ENCODE results near the gene CIRBP. TPM values are rescaled to one million over a fixed set of nuclear protein-coding genes. Genes with fewer than 3 reads are reported as not detected.

Gene CIRBP
- total RNA-seq, 1 donor from 2014 or later, result 399 TPM

DNA sequence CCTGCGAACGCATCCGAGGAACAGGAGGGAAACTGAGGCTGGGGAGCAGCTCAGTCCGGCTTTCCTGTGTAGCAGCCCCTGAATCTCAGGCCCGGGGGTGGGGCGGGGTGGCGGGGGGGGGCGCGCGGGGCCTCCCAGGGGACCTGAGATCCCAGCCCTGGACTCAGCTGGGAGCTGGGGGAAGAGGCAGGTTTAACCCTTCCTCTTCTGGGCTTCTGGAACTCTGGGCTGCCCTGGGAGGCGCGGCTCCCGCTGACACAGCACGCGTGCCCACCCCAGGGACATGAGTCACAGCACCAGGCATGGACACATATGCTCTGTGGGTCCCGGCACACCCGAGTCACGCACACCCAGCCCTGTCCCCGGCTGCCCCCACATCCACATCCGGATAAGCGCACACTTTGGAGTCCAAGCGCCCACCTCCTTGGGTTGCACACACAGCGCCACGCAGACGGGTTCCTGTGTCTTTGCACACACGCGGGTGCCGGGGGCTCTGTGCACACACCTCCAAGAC, 3.5 kb upstream of the CIRBP start:
- ATAC-seq (ENCODE audit: low read depth) (peak; percentile 1), DNase-seq (peak; percentile 64)
- Mint-ChIP-seq H3K4me3 (peak overlapping the region; percentile 78), H3K27me3 (no peaks in the 10 kb centered on the region), H3K27ac (peak overlapping the region; percentile 94), H3K9me3 (no peaks in the 10 kb centered on the region), H3K36me3 (ENCODE audit: low read depth) (peaks cover 12% of the 10 kb centered on the region), H3K4me1 (peaks cover 76% of the 10 kb centered on the region)
- ChIA-PET CTCF (interaction anchor here (1.1 to 9.8 kb wide), 3 partner anchors 9 to 23 kb away, joined by 3 to 540 read pairs (median 4); partner anchors contain the start of gene ATP5F1D), POLR2A (interaction anchor here (0.6 to 11.5 kb wide), 8 partner anchors 8 to 810 kb away, joined by 3 to 824 read pairs (median 22); partner anchors contain the start of genes ATP5F1D, CBARP and FAM174C)
- intact Hi-C loops (cut with micrococcal nuclease), result loop anchor here (1.0 kb wide), 2 partner anchors 17 to 21 kb away; partner anchors contain the start of gene MIDN
- TF ChIP-seq, protein P1, sequence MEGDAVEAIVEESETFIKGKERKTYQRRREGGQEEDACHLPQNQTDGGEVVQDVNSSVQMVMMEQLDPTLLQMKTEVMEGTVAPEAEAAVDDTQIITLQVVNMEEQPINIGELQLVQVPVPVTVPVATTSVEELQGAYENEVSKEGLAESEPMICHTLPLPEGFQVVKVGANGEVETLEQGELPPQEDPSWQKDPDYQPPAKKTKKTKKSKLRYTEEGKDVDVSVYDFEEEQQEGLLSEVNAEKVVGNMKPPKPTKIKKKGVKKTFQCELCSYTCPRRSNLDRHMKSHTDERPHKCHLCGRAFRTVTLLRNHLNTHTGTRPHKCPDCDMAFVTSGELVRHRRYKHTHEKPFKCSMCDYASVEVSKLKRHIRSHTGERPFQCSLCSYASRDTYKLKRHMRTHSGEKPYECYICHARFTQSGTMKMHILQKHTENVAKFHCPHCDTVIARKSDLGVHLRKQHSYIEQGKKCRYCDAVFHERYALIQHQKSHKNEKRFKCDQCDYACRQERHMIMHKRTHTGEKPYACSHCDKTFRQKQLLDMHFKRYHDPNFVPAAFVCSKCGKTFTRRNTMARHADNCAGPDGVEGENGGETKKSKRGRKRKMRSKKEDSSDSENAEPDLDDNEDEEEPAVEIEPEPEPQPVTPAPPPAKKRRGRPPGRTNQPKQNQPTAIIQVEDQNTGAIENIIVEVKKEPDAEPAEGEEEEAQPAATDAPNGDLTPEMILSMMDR (IDR thresholded peaks at IDR 0.05), result no peak

DNA sequence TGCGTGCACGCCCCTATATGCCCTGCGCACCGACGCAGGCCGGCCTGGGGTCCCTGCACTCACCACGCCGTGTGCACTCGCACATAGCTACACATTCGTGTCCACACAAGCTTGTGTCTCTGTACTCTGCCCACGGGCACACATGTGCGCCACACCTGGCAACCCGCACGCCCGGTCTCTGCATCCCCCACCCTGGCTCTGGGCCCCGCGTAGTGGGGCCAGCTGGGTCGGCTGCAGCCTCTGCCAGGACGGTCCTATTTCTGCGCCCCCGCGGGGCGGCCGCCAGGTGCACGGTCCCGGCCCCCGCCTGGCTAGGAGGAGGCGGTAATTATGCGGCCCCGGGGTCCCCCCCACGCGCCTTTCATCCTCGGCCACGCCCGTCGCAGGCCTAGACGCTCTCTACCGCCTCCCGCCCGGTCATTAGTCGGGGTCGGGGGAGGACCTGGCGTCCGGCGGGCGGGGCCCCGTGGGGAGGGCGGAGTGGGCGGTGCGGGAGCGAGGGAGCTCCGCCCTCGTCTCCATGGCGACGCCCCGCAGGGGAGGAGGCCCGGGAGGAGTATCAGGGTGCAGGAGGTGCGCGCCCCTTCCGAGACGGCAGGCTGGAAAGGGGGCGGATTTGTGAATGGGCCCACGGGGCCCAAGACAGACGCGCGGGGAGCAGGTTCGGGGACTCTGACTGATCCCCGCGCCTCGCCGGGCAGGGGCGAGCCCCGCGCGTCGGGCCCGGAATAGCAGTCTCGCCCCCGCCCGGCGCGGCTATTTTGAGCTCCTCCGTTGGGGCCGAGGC, 2.8 kb upstream of the CIRBP start:
- ChIA-PET POLR2A (interaction anchor here (0.6 to 11.5 kb wide), 9 partner anchors 7 to 348 kb away, joined by 3 to 824 read pairs (median 16); partner anchors contain the start of genes ATP5F1D, CBARP and FAM174C), CTCF (interaction anchor here (1.0 to 9.8 kb wide), 9 partner anchors 9 to 200 kb away, joined by 3 to 540 read pairs (median 4); partner anchors contain the start of genes ATP5F1D and FAM174C)
- TF ChIP-seq, protein P1 (IDR thresholded peaks at IDR 0.05), result no peak
- H3K36me3 Mint-ChIP-seq (ENCODE audit: low read depth), result peaks cover 18% of the 10 kb centered on the region
- H3K4me1 Mint-ChIP-seq, result peaks cover 80% of the 10 kb centered on the region
- no peaks in the 10 kb centered on the region for H3K27me3 Mint-ChIP-seq
- no peaks in the 10 kb centered on the region for H3K9me3 Mint-ChIP-seq
- DNase-seq (peak; percentile 90), ATAC-seq (ENCODE audit: low read depth) (peak; percentile 22)
- peak overlapping the region; percentile 94 for H3K27ac Mint-ChIP-seq
- peak overlapping the region; percentile 72 for H3K4me3 Mint-ChIP-seq
- intact Hi-C loops (cut with micrococcal nuclease), result loop anchor here (1.0 kb wide), 2 partner anchors 18 to 22 kb away; partner anchors contain the start of gene MIDN

DNA sequence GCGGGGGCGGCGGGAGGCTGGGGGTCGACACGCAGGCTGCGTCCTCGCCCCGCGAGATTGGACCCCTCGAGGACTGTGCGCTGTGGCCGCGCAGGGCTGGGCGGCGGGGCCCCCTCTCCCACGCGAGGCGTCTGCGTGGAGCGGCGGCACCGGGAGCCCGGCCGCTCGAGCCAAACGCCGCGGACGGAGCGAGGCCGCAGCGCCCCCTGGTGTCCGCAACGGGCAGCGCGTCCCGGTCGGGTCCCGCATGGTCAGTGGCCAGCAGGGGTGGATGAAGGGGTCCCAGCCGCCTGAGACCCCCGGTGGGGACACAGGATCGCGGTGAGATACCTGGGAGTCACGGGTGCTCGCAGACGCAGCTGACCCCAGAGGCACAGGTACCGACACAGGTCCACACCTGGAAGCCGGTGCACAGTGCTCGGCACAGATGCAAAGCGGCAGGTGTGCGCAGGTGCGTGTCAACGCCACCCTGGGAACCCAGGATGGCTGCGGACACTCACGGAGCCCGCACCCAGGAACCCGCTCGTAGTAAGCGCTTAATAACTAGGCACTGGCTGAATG, 2.1 kb upstream of the CIRBP start:
- ChIA-PET POLR2A (interaction anchor here (0.6 to 11.5 kb wide), 9 partner anchors 8 to 348 kb away, joined by 4 to 824 read pairs (median 28); partner anchors contain the start of genes ATP5F1D, CBARP and FAM174C), CTCF (interaction anchor here (1.0 to 9.8 kb wide), 9 partner anchors 8 to 201 kb away, joined by 3 to 540 read pairs (median 4); partner anchors contain the start of genes ATP5F1D and FAM174C)
- Mint-ChIP-seq H3K27ac (peak overlapping the region; percentile 56), H3K36me3 (ENCODE audit: low read depth) (peaks cover 22% of the 10 kb centered on the region), H3K4me1 (peaks cover 80% of the 10 kb centered on the region), H3K4me3 (peak overlapping the region; percentile 72), H3K9me3 (no peaks in the 10 kb centered on the region), H3K27me3 (no peaks in the 10 kb centered on the region)
- DNase-seq, result peak; percentile 89
- intact Hi-C loops (cut with micrococcal nuclease), result loop anchor here (1.0 kb wide), 2 partner anchors 19 to 23 kb away; partner anchors contain the start of gene MIDN
- peak; percentile 4 for ATAC-seq (ENCODE audit: low read depth)
- TF ChIP-seq, protein P1 (IDR thresholded peaks at IDR 0.05), result peak; percentile 71

DNA sequence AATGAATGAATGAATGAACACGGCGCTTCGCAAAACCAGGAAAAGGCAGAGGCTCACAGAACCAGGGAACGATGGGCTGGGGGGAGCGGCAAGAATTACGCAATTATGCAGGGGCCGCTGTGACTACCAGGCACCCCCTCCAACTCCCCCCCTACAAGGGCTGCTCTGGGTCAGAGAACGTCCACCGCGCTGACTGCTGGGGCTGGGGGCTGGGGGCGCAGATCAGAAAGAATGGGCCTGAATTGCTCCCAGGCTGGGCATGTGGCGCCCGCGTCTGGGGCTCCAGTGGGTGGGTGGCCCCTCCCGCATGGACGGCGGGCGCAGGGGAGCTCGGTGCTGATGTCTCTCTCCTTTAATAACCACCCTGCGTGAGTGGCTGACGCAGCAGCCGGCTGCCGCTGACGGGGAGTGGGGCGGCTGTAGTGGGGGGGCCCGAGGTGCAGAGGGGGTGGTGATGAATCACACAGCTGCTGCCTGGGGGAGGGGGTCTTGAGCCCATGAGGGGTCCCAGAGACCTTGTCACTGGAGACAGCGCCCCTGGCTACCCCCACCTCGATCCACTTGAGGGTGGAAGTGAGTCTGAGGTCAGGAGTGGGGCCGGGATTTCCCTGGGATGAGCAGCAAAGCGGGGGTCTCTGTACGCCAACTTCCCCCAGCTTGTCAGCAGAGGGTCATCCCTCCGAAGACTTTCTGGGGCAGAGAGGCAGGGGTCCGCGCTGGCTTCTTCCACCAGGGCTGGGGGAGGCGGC, 1.5 kb upstream of the CIRBP start:
- peaks cover 81% of the 10 kb centered on the region for H3K4me1 Mint-ChIP-seq
- H3K27me3 Mint-ChIP-seq, result no peaks in the 10 kb centered on the region
- peak overlapping the region; percentile 56 for H3K27ac Mint-ChIP-seq
- no peaks in the 10 kb centered on the region for H3K9me3 Mint-ChIP-seq
- POLR2A ChIA-PET, result interaction anchor here (1.0 to 11.5 kb wide), 6 partner anchors 8 to 173 kb away, joined by 4 to 824 read pairs (median 57); partner anchors contain the start of genes ATP5F1D, CBARP, FAM174C and POLR2E
- peaks cover 28% of the 10 kb centered on the region for H3K36me3 Mint-ChIP-seq (ENCODE audit: low read depth)
- TF ChIP-seq, protein P1 (IDR thresholded peaks at IDR 0.05), result no peak
- intact Hi-C loops (cut with micrococcal nuclease), result loop anchor here (2.0 kb wide), 2 partner anchors 139 to 471 kb away; partner anchors contain the start of genes DAZAP1 and PTBP1
- ATAC-seq (ENCODE audit: low read depth), result no peak
- CTCF ChIA-PET, result interaction anchor here (1.5 to 9.8 kb wide), 4 partner anchors 14 to 25 kb away, joined by 8 to 540 read pairs (median 18); partner anchors contain the start of gene ATP5F1D
- H3K4me3 Mint-ChIP-seq, result peak overlapping the region; percentile 57
- DNase-seq, result no peak

All from activated B cell treated with CpG ODN at 0.5 μM for 24 hours (primary cell).